ENCODE results near the gene ATP4B. TPM values are rescaled to one million over a fixed set of nuclear protein-coding genes. Genes with fewer than 3 reads are reported as not detected.

The ATP4B gene
- total RNA-seq: not detected
- long read RNA-seq: 0 reads

DNA sequence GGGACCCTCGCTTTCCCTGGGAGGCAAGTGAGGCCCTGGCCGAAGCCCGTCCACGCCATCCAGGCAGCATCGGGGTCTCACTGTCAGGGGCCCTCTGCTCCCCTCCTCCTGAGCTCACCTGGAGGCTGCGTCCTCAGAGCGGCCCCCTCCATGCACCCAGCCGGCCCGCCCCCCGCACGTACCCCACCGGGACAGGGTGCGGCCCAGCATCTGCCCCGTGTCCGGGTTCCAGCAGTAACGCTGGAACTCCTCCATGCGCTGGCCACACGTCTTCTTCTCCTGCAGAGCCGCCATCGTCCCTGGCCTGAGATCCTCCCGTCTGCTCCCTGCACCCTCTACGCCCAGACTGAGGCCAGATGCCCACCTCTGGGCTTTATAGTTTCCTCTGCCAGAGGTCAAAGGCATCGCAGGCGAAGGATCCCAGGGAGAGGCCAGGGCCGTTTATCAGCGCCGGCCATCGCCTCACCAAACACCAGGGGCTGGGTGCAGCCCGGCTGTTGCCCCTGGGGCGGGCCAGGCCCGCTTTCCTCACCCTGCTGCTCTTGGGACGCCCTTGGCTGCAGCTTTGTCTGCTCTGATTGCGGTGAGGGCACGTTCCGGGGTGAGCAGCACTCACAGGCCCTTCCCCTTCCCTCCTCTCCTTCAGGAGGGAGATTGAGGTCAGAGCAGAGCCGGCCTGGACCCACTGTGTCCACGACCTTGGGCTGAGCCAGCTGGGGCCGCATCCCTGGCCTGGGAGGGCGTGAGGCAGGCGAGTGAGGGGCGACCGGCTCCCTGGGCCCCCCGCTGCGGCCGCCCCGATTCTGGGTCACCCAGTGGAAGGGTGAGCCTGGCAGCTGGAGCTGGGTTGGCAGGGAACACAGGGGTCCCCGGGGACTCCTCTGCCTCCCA, at the start of gene ATP4B:
TSS of gene ATP4B (minus strand) at position 348 of the 891 bp plus-strand sequence. CDS start at position 294, 54 bp downstream.
- intact Hi-C loops (cut with DNase I): no loop called here
- ATAC-seq (ENCODE audit: poor library complexity) (no peak), DNase-seq (peak; percentile 20)

DNA sequence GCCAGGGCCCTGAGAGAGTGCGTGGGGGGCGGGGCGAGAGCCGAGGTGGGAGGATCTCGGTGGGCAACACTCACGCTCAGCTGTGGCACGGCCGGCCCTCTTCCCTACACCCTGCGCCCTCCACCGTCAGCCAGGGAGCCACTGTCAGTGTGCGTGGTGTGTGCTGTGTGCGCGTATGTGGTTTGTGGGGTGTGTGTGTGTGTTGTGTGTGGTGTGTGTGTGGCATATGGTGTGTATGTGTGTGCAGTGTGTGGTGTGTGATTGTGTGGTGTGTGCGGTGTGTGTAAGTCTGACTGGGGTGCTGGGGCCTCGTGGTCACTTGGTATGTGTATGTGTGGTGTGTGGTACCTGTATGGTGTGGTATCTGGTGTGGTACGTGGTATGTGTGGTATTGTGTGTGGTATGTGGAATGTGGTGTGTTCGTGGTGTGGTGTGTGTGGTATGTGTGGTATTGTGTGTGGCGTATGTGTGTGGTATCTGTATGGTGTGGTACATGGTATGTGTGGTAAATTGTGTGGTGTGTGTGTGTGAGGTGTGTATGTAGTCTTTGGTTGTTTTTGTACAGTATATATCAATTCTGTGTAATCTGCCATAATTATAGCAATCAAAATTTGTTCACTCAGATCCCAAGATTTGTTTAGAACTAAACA, 14.1 kb upstream of the ATP4B start:
- DNase-seq (no peak), ATAC-seq (ENCODE audit: poor library complexity) (no peak)
- intact Hi-C loops (cut with DNase I): no loop called here

DNA sequence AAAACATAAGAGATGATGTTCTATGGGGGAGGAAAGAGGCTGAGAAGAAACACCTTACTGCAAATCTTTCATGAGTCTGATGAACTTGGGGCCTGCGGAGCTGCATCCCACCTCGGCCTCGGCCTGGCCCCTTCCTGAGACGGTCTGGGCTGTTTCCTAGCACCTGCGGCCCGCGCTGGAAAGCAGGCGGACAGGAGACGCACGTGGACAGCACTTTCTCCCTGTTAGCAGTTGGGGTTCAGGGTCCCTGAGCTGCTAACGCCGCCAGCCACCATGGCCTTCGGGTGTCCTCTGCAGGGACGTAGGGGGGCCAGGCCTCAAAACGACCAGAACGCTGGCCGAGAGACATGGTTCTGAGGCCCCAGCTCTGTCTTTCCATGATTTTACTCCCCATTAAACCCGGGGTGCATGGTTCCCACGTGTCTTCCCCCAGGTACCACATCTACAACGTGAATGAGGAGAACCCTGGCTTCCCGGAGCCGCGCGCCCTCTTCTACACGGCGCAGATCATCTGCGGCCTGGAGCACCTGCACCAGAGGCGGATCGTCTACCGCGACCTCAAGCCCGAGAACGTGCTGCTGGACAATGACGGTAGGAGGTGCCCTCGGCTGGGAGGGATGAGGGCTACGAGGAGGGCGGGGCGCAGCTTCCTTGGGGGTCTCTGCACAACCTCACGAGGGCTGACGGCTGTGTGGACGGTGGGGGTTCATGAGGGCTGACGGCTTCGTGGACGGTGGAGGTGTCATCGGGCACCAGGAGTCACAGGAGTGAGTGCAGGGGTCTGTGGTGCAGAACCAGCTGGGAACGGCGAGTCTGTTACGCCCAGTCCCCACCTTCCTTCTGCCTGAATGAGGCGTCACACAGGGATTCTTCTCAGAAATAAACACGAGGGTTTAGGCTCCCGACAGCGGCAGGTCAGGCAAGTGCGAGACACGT, 13.3 kb upstream of the ATP4B start:
- intact Hi-C loops (cut with DNase I): no loop called here
- DNase-seq (peak; percentile 30), ATAC-seq (ENCODE audit: poor library complexity) (no peak)

DNA sequence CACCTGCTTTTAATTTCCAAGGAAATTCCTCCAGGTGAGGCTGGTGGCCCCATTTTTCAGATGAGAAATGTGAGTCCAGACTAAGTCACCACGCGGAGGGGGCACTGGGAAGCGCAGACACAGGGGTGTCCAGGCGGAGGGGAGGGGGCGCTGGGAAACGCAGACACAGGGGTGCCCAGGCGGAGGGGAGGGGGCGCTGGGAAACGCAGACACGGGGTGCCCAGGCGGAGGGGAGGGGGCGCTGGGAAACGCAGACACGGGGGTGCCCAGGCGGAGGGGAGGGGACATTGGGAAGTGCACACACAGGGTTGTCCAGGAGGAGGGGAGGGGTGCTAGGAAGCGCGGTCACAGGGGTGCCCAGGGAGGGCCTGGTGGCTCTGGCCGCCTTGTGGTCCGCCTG, 12.5 kb upstream of the ATP4B start:
- ATAC-seq (ENCODE audit: poor library complexity): no peak
- DNase-seq: peak; percentile 15
- intact Hi-C loops (cut with DNase I): no loop called here

DNA sequence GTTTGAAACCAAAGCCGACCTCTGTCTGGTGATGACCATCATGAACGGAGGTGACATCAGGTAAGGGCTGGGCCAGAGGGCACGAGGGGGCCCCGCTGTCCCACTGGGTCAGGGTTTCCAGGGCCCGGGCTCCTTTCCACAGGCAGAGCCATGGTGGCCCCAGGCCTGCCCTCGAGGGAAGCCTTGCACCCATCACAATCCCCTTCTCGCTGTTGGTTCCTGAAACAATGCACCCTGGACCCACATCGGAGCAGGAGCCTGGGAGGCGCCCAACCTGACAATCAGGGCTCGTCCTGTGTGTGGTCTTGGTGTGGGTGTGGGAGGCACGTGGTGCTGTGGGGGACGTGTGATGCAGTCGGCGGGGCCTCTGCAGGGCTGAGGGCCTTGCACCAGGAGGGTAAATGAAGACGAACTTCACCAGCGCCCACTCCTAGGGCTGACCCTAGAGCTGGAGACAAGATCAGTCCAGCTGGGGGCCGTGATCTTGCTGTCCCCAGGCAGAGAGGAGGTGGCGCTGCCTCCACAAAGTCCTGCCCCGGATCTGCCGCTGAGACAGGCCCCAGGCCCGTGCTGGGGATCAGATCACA, 11.8 kb upstream of the ATP4B start:
- ATAC-seq (ENCODE audit: poor library complexity) (no peak), DNase-seq (peak; percentile 36)
- intact Hi-C loops (cut with DNase I): no loop called here

DNA sequence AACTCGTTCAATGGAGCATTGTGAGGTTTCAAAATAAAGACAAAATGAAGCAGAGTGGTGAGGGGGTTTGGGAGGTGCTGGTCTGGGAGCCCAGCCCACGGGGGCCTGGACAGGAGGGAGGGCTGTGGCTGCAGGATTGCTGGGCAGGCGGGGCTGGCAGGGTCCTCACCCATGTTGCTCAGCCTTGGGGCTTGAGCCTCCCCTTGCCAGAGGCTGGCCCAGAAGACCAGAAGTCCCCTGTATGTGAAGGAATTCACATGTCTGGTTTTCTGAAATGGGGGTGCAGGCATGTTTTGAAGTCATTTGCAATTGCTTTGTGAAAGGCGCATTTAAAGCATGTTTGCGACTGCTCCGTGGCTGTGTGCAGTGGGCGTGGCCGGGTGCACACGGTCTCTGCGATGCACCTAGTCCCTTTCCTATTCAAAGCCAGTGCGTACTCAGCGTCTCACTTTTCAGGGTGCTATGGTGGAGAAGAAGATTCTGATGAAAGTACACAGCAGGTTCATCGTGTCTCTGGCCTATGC, 11.3 kb upstream of the ATP4B start:
- DNase-seq (peak; percentile 15), ATAC-seq (ENCODE audit: poor library complexity) (no peak)
- intact Hi-C loops (cut with DNase I): no loop called here

DNA sequence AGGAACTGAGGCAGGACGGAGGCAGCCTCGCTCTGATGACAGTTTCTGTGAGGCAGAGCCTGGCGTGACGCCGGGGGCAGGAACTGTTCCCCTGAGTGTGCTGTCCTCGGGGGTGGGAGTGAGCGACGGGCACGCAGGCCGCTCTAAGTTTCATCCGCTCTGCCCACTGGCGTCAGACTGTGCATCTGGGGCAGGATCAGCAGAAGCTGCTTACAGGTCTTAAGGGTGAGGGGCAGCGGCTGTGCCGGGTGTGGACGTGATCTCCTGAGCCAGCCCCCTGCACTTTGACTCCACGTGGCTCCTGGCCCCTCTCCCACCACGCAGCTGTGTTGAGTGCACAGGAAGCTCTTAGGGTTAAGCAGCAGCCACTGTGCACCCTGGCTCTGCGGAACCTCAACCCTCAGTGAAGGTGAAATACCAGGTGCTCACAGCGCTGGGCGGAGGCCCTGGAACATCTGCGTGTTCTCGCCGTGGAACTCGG, 10.5 kb upstream of the ATP4B start:
- ATAC-seq (ENCODE audit: poor library complexity) (no peak), DNase-seq (peak; percentile 38)
- intact Hi-C loops (cut with DNase I): no loop called here

DNA sequence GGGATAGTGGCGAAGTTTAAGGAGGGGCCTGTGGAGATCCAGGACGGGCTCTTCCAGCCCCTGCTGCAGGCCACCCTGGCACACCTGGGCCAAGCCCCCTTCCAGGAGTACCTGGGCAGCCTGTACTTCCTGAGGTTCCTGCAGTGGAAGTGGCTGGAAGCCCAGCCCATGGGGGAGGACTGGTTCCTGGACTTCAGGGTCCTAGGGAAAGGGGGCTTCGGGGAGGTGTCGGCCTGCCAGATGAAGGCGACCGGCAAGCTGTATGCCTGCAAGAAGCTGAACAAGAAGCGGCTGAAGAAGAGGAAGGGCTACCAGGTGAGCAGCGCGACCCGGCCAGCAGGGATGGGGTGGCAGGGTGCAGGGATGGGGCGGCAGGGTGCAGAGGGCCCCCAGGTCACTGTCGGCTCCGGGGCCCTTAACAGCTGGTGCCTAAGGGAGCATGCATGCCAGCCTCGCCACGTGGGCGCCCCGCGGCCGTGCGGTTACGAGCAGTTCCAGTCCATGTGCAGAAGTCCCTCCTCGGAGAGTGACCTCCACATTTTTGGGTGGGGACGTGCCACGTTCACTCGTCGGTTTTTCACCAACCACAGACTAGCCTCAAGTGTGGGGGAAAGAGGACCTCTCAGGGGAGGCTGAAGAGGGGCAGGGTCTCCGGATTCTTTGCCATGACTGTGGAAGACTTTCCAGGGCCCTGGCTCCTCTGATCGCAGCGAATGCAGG, 9.9 kb upstream of the ATP4B start:
- intact Hi-C loops (cut with DNase I): no loop called here
- DNase-seq: peak; percentile 40
- ATAC-seq (ENCODE audit: poor library complexity): no peak

DNA sequence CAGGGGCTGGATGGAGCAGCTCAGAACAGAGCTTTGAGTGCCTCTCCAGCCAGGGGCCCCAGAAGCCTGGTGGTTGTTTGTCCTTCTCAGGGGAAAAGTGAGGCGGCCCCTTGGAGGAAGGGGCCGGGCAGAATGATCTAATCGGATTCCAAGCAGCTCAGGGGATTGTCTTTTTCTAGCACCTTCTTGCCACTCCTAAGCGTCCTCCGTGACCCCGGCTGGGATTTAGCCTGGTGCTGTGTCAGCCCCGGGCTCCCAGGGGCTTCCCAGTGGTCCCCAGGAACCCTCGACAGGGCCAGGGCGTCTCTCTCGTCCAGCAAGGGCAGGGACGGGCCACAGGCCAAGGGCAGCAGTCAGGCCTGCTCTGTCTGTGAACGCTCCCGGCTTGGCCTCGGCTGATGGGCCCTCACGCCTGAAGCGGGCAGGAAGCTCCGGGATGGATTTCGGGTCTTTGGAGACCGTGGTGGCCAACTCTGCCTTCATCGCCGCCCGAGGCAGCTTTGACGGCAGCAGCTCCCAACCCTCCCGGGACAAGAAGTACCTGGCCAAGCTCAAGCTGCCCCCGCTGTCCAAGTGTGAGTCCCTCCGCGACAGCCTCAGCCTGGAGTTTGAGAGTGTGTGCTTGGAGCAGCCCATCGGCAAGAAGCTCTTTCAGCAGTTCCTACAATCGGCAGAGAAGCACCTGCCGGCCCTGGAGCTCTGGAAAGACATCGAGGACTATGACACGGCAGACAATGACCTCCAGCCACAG, 9.1 kb upstream of the ATP4B start, which contains the start of gene GRK1:
TSS of gene GRK1 (plus strand) at position 269 of the 751 bp plus-strand sequence. CDS start at position 437, 168 bp downstream.
- intact Hi-C loops (cut with DNase I): no loop called here
- ATAC-seq (ENCODE audit: poor library complexity): no peak
- DNase-seq: peak; percentile 36

DNA sequence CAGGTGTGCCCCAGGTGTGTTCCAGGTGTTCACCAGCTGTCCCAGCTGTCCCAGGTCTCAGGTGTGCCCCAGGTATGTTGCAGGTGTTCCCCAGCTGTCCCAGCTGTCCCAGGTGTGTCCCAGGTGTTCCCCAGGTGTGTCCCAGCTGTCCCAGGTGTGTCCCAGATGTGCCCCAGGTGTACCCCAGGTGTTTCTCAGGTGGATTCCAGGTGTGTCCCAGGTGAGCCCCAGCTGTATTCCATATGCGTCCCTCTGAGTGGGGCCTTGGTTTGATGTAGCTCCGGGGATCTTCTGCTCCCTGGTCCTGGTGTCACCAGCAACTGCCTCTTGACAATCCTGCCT, 8.3 kb upstream of the ATP4B start:
- intact Hi-C loops (cut with DNase I): no loop called here
- DNase-seq (peak; percentile 15), ATAC-seq (ENCODE audit: poor library complexity) (no peak)

DNA sequence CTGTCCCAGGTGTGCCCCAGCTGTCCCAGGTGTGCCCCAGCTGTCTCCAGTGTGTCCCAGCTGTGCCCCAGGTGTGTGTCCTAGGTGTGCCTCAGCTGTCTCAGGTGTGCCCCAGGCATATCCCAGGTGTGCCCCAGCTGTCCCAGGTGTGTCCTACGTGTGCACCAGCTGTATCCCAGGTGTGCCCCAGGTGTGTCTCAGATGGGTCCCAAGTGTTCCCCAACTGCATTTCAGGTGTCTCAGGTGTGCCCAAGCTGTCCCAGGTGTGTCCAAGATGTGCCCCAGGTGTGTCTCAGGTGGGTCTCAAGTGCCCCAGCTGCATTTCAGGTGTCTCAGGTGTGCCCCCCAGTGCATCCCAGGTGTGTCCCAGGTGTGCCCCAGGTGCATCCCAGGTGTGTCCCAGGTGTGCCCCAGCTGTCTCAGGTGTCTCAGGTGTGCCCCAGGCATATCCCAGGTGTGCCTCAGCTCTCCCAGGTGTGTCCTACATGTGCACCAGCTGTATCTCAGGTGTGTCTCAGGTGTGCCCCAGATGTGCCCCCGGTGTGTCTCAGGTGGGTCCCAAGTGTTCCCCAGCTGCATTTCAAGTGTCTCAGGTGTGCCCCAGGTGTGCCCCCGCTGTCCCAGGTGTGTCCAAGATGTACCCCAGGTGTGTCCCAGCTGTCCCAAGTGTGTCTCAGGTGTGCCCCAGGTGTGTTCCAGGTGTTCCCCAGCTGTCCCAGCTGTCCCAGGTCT, 7.8 kb upstream of the ATP4B start:
- peak; percentile 20 for DNase-seq
- no peak for ATAC-seq (ENCODE audit: poor library complexity)
- intact Hi-C loops (cut with DNase I): no loop called here

DNA sequence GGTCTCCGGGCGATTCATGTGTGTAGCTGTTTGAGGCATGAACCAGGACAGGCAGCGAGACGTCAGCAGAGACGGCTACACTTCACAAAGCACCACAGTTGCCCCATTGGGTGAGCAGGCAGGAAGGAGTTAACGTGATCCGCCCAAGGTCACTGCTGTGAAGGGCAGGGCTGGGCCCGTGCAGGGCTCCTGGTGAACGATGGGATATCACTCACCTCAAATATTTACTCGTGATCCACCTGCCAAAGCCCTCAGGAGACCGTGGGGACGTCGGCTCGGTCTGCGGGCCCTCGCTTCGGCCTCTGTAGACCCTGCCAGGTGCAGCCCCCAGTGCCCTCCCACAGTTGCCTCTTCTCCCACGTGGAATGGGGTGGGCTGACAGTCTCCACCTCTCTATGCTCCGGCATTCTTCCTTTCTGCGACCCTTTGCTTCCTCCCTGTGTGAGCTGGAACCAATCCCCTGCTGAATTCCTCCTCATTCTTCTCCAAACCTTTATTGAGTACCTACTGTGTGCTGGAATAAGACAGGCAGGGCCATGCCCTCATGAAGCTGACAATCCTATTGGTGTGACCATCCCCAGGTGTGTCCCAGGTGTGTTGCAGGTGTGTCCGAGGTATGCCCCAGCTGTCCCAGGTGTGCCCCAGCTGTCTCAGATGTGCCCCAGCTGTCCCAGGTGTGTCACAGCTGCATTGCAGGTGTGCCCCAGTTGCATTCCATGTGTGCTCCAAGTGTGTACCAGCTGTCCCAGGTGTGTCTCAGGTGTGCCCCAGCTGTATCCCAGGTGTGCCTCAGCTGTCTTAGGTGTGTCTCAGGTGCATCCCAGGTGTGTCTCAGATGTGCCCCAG, 7.0 kb upstream of the ATP4B start:
- ATAC-seq (ENCODE audit: poor library complexity): no peak
- intact Hi-C loops (cut with DNase I): no loop called here
- DNase-seq: peak; percentile 11

DNA sequence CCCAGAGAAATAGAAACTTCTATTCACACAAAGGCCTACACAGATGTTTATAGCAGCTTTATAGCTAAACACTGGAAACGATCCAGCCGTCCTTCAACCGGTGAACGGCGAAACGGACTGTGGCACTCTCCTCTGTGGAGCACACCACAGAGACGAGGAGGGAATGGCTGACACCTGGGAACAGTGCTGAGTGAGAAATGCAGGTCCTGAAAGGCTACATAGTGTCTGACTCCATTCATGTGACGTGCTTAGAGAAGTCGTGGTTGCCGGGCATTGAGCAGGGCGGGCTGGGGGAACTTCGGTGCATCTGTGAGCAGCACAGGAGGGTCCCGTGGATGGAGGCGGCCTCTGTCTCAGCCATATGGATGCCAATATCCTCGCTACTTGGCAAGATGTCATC, 5.9 kb upstream of the ATP4B start:
- intact Hi-C loops (cut with DNase I): no loop called here
- ATAC-seq (ENCODE audit: poor library complexity) (no peak), DNase-seq (peak; percentile 17)

DNA sequence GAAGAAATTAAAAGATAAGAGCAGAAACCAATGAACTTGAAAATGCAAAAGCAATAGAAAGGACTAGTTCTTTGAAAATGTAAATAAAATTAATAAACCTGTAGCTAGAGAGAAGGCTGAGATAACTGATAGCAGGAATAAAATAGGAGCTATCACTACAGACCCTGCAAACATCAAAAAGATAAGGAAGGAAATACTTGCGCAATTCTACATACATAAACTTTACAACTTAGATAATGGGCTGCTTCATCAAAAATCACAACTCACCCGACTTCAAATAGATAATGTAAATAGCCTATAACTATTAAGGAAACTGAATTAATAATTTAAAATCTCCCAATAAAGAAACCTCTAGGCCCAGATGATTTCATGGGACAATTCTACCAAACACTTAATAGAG, 3.5 kb upstream of the ATP4B start:
- DNase-seq: no peak
- no peak for ATAC-seq (ENCODE audit: poor library complexity)
- intact Hi-C loops (cut with DNase I): no loop called here

DNA sequence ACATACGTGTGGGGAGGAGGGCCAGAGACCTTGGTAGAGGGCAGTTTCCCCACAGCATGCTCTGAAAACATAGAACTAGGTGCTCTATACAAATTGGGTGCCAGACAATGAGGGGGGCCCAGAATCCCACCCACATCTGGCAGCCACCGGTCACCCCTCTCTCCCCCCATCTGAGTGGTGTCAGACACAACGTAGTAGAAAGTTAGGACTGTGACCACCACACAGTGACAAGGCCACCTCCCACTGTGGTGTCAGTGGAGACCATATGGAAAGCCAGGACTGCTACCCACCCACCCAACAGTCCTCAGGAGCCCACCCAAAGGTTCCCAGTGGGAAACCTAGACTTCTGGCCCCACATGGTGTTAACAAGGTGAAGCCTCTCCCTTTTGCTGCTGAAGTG, 2.1 kb upstream of the ATP4B start:
- peak; percentile 9 for DNase-seq
- intact Hi-C loops (cut with DNase I): no loop called here
- no peak for ATAC-seq (ENCODE audit: poor library complexity)

DNA sequence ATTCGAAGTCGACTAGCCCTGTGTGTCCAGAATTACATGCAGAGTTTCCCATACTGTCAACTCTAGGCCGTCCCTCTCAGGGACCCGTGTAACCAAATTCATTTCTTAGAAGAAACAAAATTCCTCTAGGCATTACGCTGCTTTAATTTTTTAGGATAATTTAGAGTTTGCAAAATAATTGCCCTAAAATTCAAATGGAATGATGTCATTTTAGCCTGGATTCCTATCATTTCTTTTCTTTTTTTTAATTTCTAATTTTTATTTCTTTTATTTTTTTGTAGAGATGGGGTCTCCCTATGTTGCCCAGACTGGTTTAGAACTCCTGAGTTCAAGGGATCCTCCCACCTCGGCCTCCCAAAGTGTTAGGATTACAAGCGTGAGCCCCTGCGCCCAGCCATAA, 1.3 kb upstream of the ATP4B start:
- DNase-seq (no peak), ATAC-seq (ENCODE audit: poor library complexity) (no peak)
- intact Hi-C loops (cut with DNase I): no loop called here
